Smooth muscle cell (in vitro differentiated cells): ENCODE data around the gene WDR17. TPM values are rescaled to one million over a fixed set of nuclear protein-coding genes. Genes with fewer than 3 reads are reported as not detected.

Experiments used
- DNase-seq: peaks from one replicate; lab custom pipeline; 2025; ENCODE audit not compliant: unreplicated experiment; lab: John Stamatoyannopoulos, UW
- H2AFZ ChIP-seq: fragments of 200-600 bp; sonication (generic); 2 replicates; pipeline ENCODE4 v1.6.0; 2016; ENCODE audit warnings: antibody characterized with exemption, low read depth, mild to moderate bottlenecking
- H3F3A ChIP-seq: fragments of 200-600 bp; sonication (generic); 2 replicates; pipeline ENCODE4 v1.6.0; 2017; ENCODE audit warnings: antibody characterized with exemption, low read depth
- H3K27ac ChIP-seq: fragments of 200-600 bp; sonication (generic); 2 replicates; pipeline ENCODE4 v1.5.1; 2016; ENCODE audit warnings: low read depth, mild to moderate bottlenecking
- H3K27me3 ChIP-seq: fragments of 200-600 bp; sonication (generic); 2 replicates; pipeline ENCODE4 v1.6.1; 2016; ENCODE audit warnings: low read depth, mild to moderate bottlenecking
- H3K36me3 ChIP-seq: fragments of 200-600 bp; sonication (generic); 2 replicates; pipeline ENCODE4 v1.5.1; 2016; ENCODE audit warnings: low read depth
- H3K4me1 ChIP-seq: fragments of 200-600 bp; sonication (generic); 2 replicates; pipeline ENCODE4 v1.5.1; 2016; ENCODE audit warnings: low read depth
- H3K4me2 ChIP-seq: fragments of 200-600 bp; sonication (generic); 2 replicates; pipeline ENCODE4 v1.6.0; 2016; ENCODE audit warnings: mild to moderate bottlenecking
- H3K4me3 ChIP-seq: fragments of 200-600 bp; sonication (generic); 2 replicates; pipeline ENCODE4 v1.5.1; 2016; ENCODE audit warnings: mild to moderate bottlenecking
- H3K79me2 ChIP-seq: fragments of 200-600 bp; sonication (generic); 2 replicates; pipeline ENCODE4 v1.6.0; 2016; ENCODE audit warnings: low read depth, mild to moderate bottlenecking
- H3K9ac ChIP-seq: fragments of 200-600 bp; sonication (generic); 2 replicates; pipeline ENCODE4 v1.6.0; 2016; ENCODE audit warnings: low read depth
- H3K9me3 ChIP-seq: fragments of 200-600 bp; sonication (generic); replicated peaks from 2 replicates; pipeline ENCODE4 v1.5.1; 2016; ENCODE audit warnings: low read depth
- H4K20me1 ChIP-seq: fragments of 200-600 bp; sonication (generic); 2 replicates; pipeline ENCODE4 v1.6.0; 2016; ENCODE audit warnings: low read depth
- CTCF ChIP-seq: fragments of 200-600 bp; sonication (generic); IDR thresholded peaks from 2 replicates; pipeline ENCODE4 v1.5.1; 2017; ENCODE audit warnings: borderline replicate concordance, mild to moderate bottlenecking, antibody characterized with exemption; ENCODE audit not compliant: insufficient read depth, poor library complexity, severe bottlenecking
- WGBS: methylation state at CpG from one replicate; pipeline ENCODE4 v1.1.7; 2016; ENCODE audit warnings: low lambda C conversion rate; 5-methylcytosine and 5-hydroxymethylcytosine counted together
- polyA plus RNA-seq: library from polyadenylated mRNA; unstranded; fragments of >200 nt; fragmentation: Nextera tagmentation; extraction: Ambion mirVana; gene quantifications from 2 replicates; pipeline ENCODE4 v1.2.1, GENCODE V29; 2016
- small RNA-seq: library from RNA; depleted of rRNA; stranded (forward); fragments of <200 nt; gene quantifications from one replicate; pipeline ENCODE3, GENCODE V24; 2014
- total RNA-seq: library from RNA; depleted of rRNA; stranded (reverse); fragments of >200 nt; gene quantifications from 2 replicates; pipeline ENCODE4 v1.2.3, GENCODE V29; 2014

Gene WDR17
- total and polyA plus RNA-seq, 2 experiments from 2014 or later, result 0.49 to 0.50 TPM

GRCh38 chr4:176223561-176223960, 157.9 kb downstream of the WDR17 start:
- WGBS, result 48% methylated on average over 2 of the region's 2 CpGs
- no peak for DNase-seq
- Histone ChIP-seq H3K36me3 (no peaks in the 10 kb centered on the region), H2AFZ (no peak overlapping the region), H3K4me3 (no peak overlapping the region), H3K27me3 (no peaks in the 10 kb centered on the region), H3F3A (no peaks in the 10 kb centered on the region), H3K4me1 (no peaks in the 10 kb centered on the region), H4K20me1 (no peaks in the 10 kb centered on the region), H3K4me2 (no peak overlapping the region), H3K9me3 (no peaks in the 10 kb centered on the region), H3K79me2 (no peaks in the 10 kb centered on the region), H3K27ac (no peak overlapping the region), H3K9ac (no peak overlapping the region)
- TF ChIP-seq CTCF, result no peak

- Histone ChIP-seq H3K27me3 (no peaks in the 10 kb centered on the region), H4K20me1 (no peaks in the 10 kb centered on the region), H3K4me1 (no peaks in the 10 kb centered on the region), H2AFZ (no peak overlapping the region), H3K79me2 (no peaks in the 10 kb centered on the region), H3K4me2 (no peak overlapping the region), H3F3A (no peaks in the 10 kb centered on the region), H3K9me3 (no peaks in the 10 kb centered on the region), H3K27ac (no peak overlapping the region), H3K4me3 (no peak overlapping the region), H3K36me3 (no peaks in the 10 kb centered on the region), H3K9ac (no peak overlapping the region)
- WGBS, result 75% methylated on average over 5 of the region's 5 CpGs
- no peak for TF ChIP-seq CTCF
- no peak for DNase-seq
Measured at GRCh38 chr4:176226736-176227135, 161.1 kb downstream of the WDR17 start.

GRCh38 chr4:176229645-176230044, 164.0 kb downstream of the WDR17 start:
- DNase-seq, result no peak
- H3K27ac ChIP-seq, result no peak overlapping the region
- no peak overlapping the region for H3K4me2 ChIP-seq
- no peaks in the 10 kb centered on the region for H3K79me2 ChIP-seq
- no peaks in the 10 kb centered on the region for H3K36me3 ChIP-seq
- H2AFZ ChIP-seq, result no peak overlapping the region
- TF ChIP-seq CTCF, result no peak
- no peaks in the 10 kb centered on the region for H4K20me1 ChIP-seq
- no peaks in the 10 kb centered on the region for H3F3A ChIP-seq
- no peaks in the 10 kb centered on the region for H3K9me3 ChIP-seq
- WGBS, result 87% methylated on average over 4 of the region's 4 CpGs
- no peak overlapping the region for H3K4me3 ChIP-seq
- no peaks in the 10 kb centered on the region for H3K27me3 ChIP-seq
- H3K4me1 ChIP-seq, result no peaks in the 10 kb centered on the region
- no peak overlapping the region for H3K9ac ChIP-seq

Small RNA genes lying within 50 kb of the gene (small RNA-seq; reads per million reads assigned to genes)
- gene RF00432, result not detected

Other genes starting within 250 kb of the WDR17 start
- gene SPATA4, start 129.7 kb downstream of the WDR17 start, total RNA-seq, result 0.45 TPM in 1 of 2 replicates, not detected in the other
- gene SPATA4, start 129.7 kb downstream of the WDR17 start, polyA plus RNA-seq, result 0.34 TPM in 1 of 2 replicates, not detected in the other
- 0.18 TPM in 1 of 2 replicates, not detected in the other for gene ASB5, start 203.4 kb downstream of the WDR17 start, total RNA-seq
- gene ASB5, start 203.4 kb downstream of the WDR17 start, polyA plus RNA-seq, result not detected in 2 replicates